GM12801 (cell line): ENCODE data around the gene MTREX.

Source experiments
- TF ChIP-seq, protein P1 (sequence below): IDR thresholded peaks from one replicate; pipeline ENCODE4 v1.5.1; 2011; ENCODE audit warnings: control low read depth; ENCODE audit not compliant: insufficient read length; ENCODE audit errors: extremely low read depth

MTREX gene

GRCh38 chr5:55411876-55412275 is 104.1 kb downstream of the MTREX start:
- TF ChIP-seq, protein P1, sequence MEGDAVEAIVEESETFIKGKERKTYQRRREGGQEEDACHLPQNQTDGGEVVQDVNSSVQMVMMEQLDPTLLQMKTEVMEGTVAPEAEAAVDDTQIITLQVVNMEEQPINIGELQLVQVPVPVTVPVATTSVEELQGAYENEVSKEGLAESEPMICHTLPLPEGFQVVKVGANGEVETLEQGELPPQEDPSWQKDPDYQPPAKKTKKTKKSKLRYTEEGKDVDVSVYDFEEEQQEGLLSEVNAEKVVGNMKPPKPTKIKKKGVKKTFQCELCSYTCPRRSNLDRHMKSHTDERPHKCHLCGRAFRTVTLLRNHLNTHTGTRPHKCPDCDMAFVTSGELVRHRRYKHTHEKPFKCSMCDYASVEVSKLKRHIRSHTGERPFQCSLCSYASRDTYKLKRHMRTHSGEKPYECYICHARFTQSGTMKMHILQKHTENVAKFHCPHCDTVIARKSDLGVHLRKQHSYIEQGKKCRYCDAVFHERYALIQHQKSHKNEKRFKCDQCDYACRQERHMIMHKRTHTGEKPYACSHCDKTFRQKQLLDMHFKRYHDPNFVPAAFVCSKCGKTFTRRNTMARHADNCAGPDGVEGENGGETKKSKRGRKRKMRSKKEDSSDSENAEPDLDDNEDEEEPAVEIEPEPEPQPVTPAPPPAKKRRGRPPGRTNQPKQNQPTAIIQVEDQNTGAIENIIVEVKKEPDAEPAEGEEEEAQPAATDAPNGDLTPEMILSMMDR = no peak

- TF ChIP-seq, protein P1 = no peak
Measured at GRCh38 chr5:55413644-55414043, 105.9 kb downstream of the MTREX start.

- TF ChIP-seq, protein P1 = no peak
Measured at GRCh38 chr5:55415071-55415470, 107.3 kb downstream of the MTREX start.

GRCh38 chr5:55416306-55416705 is 108.5 kb downstream of the MTREX start:
- TF ChIP-seq, protein P1 = no peak

- TF ChIP-seq, protein P1 = no peak
Measured at GRCh38 chr5:55418994-55419968, 111.5 kb downstream of the MTREX start.

GRCh38 chr5:55421074-55421529 is 113.3 kb downstream of the MTREX start:
- TF ChIP-seq, protein P1 = no peak

DNA sequence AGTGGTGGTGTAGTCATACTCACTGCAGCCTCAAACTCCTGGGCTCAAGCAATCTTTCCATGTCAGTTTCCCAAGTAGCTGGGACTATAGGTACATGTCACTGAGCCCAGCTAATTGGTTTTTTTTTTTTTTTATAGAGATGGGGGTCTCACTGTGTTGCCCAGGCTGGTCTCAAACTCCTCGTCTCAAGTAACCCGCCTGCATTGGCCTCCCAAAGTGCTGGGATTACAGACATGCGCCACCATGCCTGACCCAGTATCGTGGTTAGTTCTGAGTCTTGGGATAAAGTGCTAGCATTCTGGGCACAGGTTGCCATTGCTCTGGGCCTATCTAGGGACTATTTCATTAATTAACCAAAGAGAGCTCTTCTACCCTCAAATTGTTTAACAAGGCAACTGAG is 118.7 kb downstream of the MTREX start:
- TF ChIP-seq, protein P1 = no peak
